ENCODE results near the gene MSH3. TPM values are rescaled to one million over a fixed set of nuclear protein-coding genes. Genes with fewer than 3 reads are reported as not detected.
"Not testable (repeated sequence)": the region's sequence is repeated elsewhere in the genome, so short reads cannot be mapped to it uniquely, and the experiment has no call there.

Gene MSH3
- total RNA-seq, 1 donor from 2014 or later = 19.7 TPM

GRCh38 chr5:80852331-80853245 lies 198.1 kb downstream of the MSH3 start:
- DNase-seq (ENCODE audit: low spot score) = no peak

GRCh38 chr5:80853413-80853812 lies 199.0 kb downstream of the MSH3 start:
- DNase-seq (ENCODE audit: low spot score) = no peak

- DNase-seq (ENCODE audit: low spot score) = no peak
These were observed 200.1 kb downstream of the MSH3 start for GRCh38 chr5:80854583-80854982.

GRCh38 chr5:80860924-80861613 lies 206.6 kb downstream of the MSH3 start:
- no peak for DNase-seq (ENCODE audit: low spot score)

- DNase-seq (ENCODE audit: low spot score) = no peak
These were observed 209.3 kb downstream of the MSH3 start for GRCh38 chr5:80863708-80864107.

GRCh38 chr5:80864109-80864508 lies 209.7 kb downstream of the MSH3 start:
- no peak for DNase-seq (ENCODE audit: low spot score)

GRCh38 chr5:80864706-80865435 lies 210.4 kb downstream of the MSH3 start:
- DNase-seq (ENCODE audit: low spot score) = no peak

- DNase-seq (ENCODE audit: low spot score) = no peak
These were observed 211.1 kb downstream of the MSH3 start for GRCh38 chr5:80865551-80865950.

- DNase-seq (ENCODE audit: low spot score) = no peak
These were observed 211.9 kb downstream of the MSH3 start for GRCh38 chr5:80866371-80866770.

- no peak for DNase-seq (ENCODE audit: low spot score)
These were observed 212.8 kb downstream of the MSH3 start for GRCh38 chr5:80867233-80867632.

GRCh38 chr5:80870442-80870841 lies 216.0 kb downstream of the MSH3 start:
- no peak for DNase-seq (ENCODE audit: low spot score)

- DNase-seq (ENCODE audit: low spot score) = no peak
These were observed 217.1 kb downstream of the MSH3 start for GRCh38 chr5:80871541-80871961.

- DNase-seq (ENCODE audit: low spot score) = no peak
These were observed 219.7 kb downstream of the MSH3 start for GRCh38 chr5:80874162-80874561.

- no peak for DNase-seq (ENCODE audit: low spot score)
These were observed 223.1 kb downstream of the MSH3 start for GRCh38 chr5:80877592-80877991.

GRCh38 chr5:80881726-80882125 lies 227.3 kb downstream of the MSH3 start:
- no peak for DNase-seq (ENCODE audit: low spot score)

GRCh38 chr5:80883390-80883789 lies 228.9 kb downstream of the MSH3 start:
- DNase-seq (ENCODE audit: low spot score) = not testable (repeated sequence)

GRCh38 chr5:80884086-80884813 lies 229.8 kb downstream of the MSH3 start:
- no peak for DNase-seq (ENCODE audit: low spot score)

- DNase-seq (ENCODE audit: low spot score) = no peak
These were observed 230.5 kb downstream of the MSH3 start for GRCh38 chr5:80884929-80885328.

- no peak for DNase-seq (ENCODE audit: low spot score)
These were observed 231.0 kb downstream of the MSH3 start for GRCh38 chr5:80885396-80886000.

GRCh38 chr5:80894083-80894482 lies 239.6 kb downstream of the MSH3 start:
- DNase-seq (ENCODE audit: low spot score) = no peak

- no peak for DNase-seq (ENCODE audit: low spot score)
These were observed 241.1 kb downstream of the MSH3 start for GRCh38 chr5:80895523-80895922.

Data from umbilical cord (tissue), 2 donors.